NOMO-1 (cell line): ENCODE data around the gene ZNF708.
"Not testable (repeated sequence)": the region's sequence is repeated elsewhere in the genome, so short reads cannot be mapped to it uniquely, and the experiment has no call there.

Experiments
- DNase-seq, 2 experiments: peaks; one replicate each; lab custom pipeline; 2025; ENCODE audit not compliant: unreplicated experiment in 2 of 2; lab: John Stamatoyannopoulos, UW

The ZNF708 gene

DNA sequence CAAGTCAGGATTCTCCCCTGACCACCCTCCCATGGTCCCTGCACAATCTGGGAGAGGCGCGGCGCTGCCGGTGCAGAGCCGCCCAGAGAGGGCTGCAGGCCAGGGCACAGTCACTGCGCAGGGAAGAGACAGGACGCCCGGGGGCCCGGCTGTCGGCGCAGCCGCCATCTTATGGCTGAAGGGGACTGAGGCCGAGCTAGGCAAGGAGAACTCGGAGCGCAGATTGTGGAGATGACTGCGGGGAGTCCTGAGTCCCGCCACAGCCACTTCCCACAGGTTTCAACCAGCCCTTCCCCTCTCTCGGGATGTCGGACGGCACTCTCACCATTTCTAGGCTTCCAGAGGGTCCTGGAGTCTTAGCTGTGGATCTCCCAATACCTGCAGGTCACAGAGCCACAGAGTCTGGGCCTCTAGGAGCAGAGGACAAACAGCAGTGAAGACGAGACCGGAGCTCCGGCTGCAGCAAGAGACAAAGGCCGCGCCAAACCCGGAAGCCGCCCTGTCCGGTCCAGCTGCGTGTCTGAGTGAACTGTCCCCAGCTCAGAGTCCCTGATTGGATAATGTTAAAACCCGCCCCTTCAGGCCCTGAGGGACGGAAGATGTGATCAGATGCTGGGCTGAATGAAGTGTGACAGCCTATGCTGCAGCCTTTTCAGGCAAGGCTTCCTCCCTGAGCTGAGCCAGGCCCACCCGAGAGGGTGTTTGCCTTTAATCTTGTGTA lies at the start of gene ZNF708:
Gene ZNF708, minus strand, starts transcription at position 526 of the 721 bp plus-strand sequence. Its CDS starts 198 bp downstream, at position 328.
- peak; percentile 71 to 84 for DNase-seq

DNA sequence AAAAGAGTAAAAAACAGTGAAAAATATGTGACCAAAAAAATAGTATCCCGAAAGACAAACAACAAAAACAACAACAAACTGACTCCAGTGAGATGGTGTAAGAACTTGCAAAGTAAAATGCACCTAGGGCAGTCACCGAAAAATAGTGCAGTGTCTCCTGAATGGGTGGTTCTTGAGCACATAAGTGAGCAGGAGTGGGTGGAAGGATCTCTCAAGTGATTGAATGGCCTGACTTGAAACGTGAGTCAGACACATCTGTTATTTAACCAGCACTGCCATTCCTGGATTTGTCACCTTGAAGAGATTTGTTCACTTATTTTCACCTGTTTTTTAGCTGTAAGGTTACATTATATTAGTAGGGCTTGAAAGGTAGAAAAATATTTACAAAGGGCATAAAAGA lies 33.1 kb upstream of the ZNF708 start:
- no peak for DNase-seq

DNA sequence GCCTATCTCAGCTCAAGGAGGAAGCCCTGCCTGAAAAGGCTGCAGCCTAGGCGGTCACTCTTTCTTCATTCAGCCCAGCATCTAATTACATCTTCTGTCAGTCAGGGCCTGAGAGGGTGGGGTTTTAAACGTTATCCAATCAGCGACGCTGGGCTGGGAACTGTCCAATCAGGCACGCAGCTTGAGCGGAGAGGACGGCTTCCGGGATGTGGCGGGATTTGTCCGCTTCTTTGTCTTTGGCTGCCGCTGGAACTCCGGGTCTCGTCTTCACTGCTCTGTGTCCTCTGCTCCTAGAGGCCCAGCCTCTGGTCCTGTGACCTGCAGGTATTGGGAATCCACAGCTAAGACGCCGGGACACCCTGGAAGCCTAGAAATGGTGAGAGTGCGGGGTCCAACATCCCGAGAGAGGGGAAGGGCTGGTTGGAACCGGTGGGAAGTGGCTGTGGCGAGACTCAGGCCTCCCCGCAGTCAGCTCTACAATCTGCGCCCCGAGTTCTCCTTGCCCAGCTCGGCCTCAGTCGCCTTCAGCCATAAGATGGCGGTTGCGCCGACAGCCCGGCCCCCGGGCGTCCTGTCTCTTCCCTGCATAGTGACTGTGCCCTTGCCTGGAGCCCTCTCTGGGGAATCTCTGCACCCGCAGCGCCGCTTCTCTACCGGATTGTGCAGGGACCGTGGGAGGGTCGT lies 29.7 kb upstream of the ZNF708 start, which contains the start of gene ZNF738:
Gene ZNF738, plus strand, starts transcription at position 233 of the 684 bp plus-strand sequence. Its CDS starts 141 bp downstream, at position 374.
- DNase-seq = peak; percentile 66 to 70

DNA sequence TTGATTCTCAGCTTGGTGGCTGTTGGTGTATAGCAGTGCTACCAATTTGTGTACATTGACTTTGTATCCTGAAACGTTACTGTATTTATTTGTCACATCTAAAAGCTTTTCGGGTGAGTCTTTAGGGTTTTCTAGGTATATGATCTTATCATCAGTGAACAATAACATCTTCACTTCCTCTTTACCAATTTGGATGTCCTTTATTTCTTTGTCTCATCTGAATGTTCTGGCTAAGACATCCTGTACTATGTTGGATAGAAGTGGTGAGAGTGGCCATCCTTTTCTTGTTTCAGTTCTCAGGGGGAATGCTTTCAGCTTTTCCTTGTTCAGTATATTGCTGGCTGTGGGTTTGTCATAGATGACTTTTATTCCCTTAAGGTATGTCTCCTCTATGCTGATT lies 23.6 kb upstream of the ZNF708 start:
- no peak for DNase-seq

DNA sequence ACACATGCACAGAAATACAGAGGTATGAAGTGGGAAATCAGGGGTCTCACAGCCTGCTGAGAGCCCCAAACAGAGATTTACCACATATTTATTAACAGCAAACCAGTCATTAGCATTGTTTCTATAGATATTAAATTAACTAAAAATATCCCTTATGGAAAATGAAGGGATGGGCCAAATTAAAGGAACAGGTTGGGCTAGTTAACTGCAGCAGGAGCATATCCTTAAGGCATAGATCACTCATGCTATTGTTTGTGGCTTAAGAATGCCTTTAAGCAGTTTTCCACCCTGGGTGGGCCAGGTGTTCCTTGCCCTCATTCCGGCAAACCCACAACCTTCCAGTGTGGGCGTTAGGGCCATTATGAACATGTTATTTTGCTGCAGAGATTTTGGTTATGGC lies 15.6 kb upstream of the ZNF708 start:
- DNase-seq = not testable (repeated sequence)

DNA sequence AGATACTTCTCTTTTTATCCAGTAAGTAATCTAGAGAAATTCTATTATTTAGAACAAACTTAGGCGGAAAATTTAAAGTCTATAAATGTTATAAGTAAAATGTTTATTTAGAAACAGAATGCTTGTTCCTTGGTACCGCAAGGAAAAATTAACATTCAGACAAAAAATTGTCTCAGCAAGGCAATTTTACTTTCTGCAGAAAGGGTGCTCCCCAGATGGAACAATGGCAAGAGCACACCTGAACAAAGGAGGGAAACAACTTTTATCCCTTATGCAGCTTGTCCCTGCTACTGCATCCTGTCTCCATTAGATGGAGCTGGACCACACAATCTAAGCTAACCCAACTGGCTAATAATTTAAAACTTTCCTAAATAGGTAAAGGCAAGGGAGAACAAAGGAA lies 6.5 kb upstream of the ZNF708 start:
- DNase-seq = no peak

DNA sequence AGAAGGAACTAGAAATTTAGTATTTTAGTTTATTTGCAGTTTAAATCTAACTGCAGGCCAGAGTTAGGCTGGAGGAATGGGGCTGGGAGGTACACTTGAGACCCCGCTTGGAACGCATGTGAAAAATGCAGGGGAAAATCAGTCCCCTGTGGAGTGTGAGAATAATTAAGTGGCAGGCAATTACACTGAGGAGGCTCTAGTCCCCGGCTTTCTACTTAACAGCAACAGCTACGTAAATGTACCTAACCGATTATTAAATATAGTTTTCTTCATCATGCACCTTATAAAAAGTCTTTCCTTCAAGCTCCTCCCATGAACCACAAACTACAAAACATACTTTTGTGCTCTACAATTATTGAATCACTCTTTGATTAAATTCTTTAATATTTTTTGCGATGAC lies 804 bp downstream of the ZNF708 start:
- DNase-seq = peak; percentile 3 to 19

DNA sequence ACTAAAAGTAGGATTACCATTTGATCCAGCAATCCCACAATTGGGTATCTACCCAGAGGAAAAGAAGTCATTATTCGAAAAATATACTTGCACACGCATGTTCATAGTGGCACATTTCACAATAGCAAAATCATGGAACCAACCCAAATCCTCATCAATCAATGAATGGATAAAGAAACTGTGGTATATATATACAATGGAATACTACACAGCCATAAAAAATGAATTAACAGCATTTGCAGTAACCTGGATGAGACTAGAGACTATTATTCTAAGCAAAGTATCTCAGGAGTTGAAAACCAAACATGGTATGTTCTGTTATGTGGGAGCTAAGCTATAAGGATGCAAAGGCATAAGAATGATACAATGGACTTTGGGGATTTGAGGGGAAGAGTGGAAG lies 3.0 kb downstream of the ZNF708 start:
- DNase-seq = no peak

DNA sequence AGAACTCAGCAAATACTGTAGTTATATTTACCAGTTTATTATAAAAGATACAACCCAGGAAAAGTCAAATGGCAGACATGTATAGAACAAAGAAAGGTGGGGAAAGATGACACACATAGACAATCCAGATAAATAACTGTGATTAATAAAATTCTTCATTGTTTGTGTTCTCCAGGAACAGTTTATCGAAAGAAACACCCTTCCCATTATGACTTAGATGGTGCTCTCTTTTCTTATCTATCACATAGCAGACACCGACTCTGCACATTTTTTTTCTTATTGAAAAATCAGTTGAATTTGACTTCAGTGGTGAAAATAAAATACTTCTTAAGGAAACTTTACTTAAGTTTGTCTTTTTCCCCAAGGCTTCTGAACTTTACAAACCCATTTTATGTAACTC lies 6.2 kb downstream of the ZNF708 start:
- no peak for DNase-seq

DNA sequence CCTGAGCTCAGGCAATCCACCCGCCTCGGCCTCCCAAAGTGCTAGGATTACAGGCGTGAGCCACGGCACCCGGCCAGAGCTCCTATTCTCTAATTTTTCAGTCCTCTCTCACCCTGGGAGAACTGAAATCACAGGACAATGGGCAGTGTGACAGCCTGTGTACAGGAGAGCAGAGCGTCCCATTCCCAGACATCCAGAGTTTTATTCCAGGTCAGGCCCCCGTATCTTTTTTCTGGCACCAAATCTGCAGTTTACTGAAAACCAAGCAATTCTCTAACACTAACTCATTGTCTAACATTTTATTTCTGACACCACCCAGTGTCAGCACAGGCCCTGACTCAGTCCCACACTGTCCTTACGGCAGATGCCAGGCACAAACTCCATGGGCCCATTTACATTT lies 6.7 kb downstream of the ZNF708 start:
- no peak for DNase-seq

DNA sequence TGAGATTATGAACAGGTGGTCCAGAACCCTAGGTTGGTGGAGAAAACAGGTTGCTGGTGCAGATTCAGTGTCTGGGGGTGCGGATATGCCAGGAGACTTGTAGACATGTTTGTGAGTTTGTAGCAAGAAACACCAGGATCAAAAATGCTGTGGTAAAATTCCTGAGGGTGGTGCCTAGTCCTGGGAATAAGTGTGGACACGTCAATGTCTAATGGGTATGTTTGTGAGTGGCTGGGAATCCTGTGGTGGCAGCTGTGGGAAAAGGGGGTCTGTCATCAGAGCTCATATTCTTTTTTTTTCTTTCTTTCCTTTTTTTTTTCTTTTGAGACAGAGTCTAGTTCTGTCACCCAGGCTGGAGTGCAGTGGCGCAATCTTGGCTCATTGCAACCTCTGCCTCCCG lies 7.2 kb downstream of the ZNF708 start:
- no peak for DNase-seq

DNA sequence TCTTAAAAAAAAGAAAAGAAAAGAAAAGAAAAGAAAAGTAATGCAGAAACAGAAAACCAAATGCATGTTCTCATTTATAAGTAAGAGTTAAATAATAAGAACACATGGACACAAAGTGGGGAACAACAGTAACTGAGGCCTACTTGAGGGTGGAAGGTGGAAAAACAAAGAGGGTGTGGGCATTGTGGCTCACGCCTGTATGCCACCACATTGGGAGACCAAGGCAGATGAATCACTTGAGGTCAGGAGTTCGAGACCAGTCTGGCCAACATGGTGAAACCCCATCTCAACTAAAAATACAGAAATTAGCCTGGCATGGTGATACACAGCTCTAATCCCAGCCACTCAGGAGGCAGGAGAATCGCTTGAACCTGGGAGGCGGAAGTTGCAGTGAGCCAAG lies 8.1 kb downstream of the ZNF708 start:
- DNase-seq = no peak

DNA sequence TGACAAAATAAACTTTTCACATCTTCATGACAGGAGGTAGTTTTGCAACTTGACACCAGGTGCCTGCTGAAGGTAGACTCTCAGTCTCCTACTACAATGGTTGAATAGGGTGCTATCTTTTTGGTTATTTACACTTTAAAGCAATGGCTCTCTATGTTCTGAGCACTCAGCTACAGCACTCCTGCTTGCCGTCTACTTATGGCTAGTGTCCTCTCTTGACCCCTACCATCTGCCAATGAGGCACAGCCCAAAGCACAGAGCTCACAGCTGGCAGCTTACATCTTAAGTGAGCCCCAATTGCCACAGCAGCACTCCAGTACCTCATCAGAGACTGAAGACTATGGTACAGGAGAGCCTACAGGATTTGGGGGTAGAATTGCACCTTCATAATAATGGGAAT lies 11.4 kb downstream of the ZNF708 start:
- no peak for DNase-seq

DNA sequence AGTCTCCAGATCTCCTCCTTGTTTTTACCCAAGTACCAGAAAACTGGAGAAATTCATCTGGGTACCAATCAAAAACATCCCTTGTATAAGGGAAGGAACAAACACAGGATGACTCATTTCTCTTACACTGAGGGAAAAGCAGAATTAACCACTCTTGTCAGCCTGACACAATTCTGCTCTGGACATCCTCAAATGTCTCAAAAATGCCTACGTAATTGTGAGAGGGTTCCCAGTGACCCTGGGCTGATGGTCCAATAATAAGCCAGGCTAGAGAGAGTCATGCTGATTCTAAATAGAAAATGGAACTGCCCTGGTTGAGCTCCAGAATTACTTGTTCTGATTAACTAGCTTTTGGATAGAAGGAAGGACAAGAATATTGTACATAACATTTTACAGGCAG lies 14.5 kb downstream of the ZNF708 start:
- no peak for DNase-seq

DNA sequence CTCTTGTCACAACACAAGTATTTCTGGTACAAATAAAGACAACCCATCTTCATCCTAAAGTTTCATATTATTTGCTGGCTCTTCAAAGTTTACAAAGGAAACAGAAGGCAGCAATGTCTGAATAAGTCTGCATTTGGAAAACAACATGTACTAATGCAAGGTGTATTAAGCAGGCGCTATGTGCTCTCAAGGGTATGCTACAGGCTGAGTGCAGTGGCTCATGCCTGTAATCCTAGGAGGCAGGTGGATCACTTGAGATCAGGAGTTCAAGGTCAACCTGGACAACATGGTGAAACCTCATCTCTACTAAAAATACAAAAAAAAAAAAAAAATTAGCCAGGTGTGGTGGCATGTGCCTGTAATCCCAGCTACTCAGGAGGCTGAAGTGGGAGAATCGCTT lies 16.4 kb downstream of the ZNF708 start:
- not testable (repeated sequence) for DNase-seq

DNA sequence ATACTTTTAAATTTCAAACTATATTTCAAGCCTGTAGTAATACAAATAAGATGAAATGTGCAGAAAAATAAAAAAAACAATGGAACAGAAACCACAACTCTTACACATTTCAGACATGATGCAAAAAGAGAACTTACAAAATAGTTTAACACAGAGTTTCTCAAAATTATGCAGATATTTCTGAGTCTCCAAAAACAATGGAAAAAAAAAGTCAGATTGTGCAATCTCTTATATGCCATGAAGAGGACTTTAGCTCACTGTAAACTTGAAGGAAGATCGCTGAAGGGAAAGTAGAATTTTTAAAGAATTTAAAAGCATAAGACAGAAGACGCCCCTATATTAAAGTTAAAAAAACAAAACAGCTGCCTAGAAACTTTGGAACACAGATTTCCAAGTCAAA lies 20.4 kb downstream of the ZNF708 start:
- DNase-seq = no peak

DNA sequence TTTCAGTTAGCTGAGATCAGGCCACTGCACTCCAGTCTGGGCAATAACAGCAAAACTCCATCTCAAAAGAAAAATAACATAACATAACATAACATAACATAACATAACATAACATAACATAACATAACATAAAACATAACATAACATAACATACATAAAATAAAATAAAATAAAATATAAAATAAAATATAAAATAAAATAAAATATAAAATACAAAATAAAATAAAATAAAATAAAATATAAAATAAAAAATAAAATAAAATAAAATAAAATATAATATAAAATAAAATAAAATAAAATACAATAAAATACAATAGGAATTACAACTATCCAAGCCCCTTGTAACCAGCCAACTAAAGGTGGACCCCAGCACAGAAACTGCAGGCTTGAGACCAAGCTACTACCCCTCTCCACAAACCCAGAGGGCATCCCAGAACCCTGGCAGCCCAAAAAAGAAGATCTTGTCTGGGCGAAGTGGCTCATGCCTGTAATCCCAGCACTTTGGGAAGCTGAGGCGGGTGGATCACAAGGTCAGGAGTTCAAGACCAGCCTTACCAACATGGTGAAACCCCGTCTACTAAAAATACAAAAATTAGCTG lies 22.2 kb downstream of the ZNF708 start:
- DNase-seq = not testable (repeated sequence)

DNA sequence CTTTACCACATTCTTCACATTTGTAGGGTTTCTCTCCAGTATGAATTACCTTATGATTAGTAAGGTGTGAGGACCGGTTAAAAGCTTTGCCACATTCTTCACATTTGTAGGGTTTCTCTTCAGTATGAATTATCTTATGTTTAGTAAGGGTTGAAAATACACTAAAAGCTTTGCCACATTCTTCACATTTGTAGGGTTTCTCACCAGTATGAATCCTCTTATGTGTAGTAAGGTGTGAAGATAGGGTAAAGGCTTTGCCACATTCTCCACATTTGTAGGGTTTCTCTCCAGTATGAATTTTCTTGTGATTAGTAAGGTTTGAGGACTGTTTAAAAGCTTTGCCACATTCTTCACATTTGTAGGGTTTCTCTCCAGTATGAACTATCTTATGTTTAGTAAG lies 35.4 kb downstream of the ZNF708 start:
- not testable (repeated sequence) for DNase-seq

DNA sequence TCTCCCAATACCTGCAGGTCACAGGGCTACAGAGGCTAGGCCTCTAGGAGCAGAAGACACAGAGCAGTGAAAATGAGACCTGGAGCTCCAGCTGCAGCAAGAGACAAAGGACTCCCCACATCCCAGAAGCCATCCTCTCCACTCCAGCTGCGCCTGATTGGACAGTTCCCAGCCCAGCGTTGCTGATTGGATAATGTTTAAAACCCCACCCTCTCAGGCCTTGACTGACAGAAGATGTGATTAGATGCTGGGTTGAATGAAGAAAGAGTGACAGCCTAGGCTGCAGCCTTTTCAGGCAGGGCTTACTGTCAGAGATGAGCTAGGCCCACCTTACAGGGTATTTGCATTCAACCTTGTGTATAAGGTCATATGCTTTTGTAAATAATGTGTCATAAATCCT lies 59.4 kb downstream of the ZNF708 start:
- no peak for DNase-seq

DNA sequence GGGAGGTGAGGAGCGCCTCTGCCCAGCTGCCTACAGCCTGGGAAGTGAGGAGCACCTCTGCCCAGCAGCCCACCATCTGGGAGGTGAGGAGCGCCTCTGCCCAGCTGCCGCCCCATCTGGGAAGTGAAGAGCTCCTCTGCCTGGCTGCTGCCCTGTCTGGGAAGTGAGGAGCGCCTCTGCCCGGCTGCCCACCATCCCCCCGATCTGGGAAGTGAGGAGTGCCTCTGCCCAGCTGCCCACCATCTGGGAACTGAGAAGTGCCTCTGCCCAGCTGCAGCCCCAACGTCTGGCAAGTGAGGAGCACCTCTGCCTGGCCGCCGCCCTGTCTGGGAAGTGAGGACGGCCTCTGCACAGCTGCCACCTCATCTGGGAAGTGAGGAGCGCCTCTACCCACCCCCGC lies 64.3 kb downstream of the ZNF708 start:
- no peak for DNase-seq

DNA sequence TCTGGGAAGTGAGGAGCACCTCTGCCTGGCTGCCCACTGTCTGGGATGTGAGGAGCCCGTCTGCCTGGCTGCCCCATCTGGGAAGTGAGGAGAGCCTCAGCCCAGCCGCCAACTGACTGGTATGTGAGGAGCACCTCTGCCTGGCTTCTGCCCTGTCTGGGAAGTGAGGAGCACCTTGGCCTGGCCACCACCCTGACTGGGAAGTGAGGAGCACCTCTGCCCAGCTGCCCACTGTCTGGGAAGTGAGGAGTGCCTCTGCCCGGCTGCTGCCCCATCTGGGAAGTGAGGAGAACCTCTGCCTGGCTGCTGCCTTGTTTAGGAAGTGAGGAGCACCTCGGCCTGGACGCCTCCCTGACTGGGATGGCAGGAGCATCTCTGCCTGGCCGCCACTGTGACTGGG lies 64.8 kb downstream of the ZNF708 start:
- no peak for DNase-seq

DNA sequence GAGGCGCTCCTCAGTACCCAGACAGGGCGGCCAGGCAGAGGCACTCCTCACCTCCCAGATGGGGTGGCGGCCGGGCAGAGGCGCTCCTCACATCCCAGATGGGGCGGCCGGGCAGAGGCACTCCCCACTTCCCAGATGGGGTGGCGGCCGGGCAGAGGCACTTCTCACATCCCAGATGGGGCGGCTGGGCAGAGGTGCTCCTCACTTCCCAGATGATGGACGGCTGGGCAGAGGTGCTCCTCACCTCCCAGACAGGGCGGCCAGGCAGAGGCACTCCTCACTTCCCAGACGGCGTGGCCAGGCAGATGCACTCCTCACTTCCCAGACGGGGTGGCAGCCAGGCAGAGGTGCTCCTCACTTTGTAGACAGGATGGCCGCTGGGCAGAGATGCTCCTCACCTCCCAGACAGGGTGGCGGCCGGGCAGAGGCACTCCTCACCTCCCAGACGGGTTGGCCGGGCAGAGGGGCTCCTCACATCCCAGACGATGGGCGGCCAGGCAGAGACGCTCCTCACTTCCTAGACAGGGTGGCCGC lies 68.3 kb downstream of the ZNF708 start:
- not testable (repeated sequence) for DNase-seq
